ENCODE data around the gene OR5H15.

DNA sequence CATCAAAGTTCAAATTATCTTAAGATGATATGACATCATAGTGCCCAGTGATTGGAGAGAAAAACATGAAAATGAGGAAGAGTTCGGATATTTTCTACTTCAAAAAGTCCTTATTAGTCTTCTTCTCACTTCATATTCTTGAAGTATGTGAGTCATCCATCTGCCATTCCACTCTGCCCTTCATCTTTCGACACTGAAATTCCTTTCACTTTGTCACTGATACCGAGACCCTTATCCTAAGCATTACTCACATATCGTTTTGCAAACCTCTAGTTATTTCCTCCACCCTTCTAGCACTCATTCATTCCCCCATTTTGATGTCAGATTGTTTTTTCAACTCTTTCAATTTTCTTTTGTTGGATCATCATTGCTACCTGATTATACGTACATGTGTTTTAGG lies 15.3 kb upstream of the OR5H15 start:
- TF ChIP-seq, protein P1, sequence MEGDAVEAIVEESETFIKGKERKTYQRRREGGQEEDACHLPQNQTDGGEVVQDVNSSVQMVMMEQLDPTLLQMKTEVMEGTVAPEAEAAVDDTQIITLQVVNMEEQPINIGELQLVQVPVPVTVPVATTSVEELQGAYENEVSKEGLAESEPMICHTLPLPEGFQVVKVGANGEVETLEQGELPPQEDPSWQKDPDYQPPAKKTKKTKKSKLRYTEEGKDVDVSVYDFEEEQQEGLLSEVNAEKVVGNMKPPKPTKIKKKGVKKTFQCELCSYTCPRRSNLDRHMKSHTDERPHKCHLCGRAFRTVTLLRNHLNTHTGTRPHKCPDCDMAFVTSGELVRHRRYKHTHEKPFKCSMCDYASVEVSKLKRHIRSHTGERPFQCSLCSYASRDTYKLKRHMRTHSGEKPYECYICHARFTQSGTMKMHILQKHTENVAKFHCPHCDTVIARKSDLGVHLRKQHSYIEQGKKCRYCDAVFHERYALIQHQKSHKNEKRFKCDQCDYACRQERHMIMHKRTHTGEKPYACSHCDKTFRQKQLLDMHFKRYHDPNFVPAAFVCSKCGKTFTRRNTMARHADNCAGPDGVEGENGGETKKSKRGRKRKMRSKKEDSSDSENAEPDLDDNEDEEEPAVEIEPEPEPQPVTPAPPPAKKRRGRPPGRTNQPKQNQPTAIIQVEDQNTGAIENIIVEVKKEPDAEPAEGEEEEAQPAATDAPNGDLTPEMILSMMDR (IDR thresholded peaks at IDR 0.05; ENCODE audit: insufficient read depth, low read depth, low read length) = no peak
- TF ChIP-seq EZH2 (IDR thresholded peaks at IDR 0.05; ENCODE audit: insufficient read depth, low read length) = no peak

Data from astrocyte (in vitro differentiated cells and primary cell).